BE2C (cell line): ENCODE measurements around the gene ADAMTS18.

Source experiments
- DNase-seq: peaks from one replicate; pipeline ENCODE4 v3.0.0-alpha.2; 2020
- H3K27me3 ChIP-seq: fragments of 250-450 bp; sonication (Bioruptor Pico); 2 replicates; pipeline ENCODE4 v1.5.1; 2020; ENCODE audit warnings: mild to moderate bottlenecking
- H3K36me3 ChIP-seq: fragments of 250-450 bp; sonication (Bioruptor Pico); 2 replicates; pipeline ENCODE4 v1.5.1; 2020; ENCODE audit warnings: mild to moderate bottlenecking
- H3K4me1 ChIP-seq: fragments of 250-450 bp; sonication (Bioruptor Pico); 2 replicates; pipeline ENCODE4 v1.5.1; 2020
- H3K4me3 ChIP-seq: 2 replicates; pipeline ENCODE4 v1.5.1; 2011; ENCODE audit warnings: low read depth, low read length
- H3K9me3 ChIP-seq: fragments of 250-450 bp; sonication (Bioruptor Pico); 2 replicates; pipeline ENCODE4 v1.5.1; 2020
- TF ChIP-seq, protein P1 (sequence below): IDR thresholded peaks from 2 replicates; pipeline ENCODE4 v1.5.1; 2012; ENCODE audit warnings: mild to moderate bottlenecking, low read depth, low read length

Gene ADAMTS18

DNA sequence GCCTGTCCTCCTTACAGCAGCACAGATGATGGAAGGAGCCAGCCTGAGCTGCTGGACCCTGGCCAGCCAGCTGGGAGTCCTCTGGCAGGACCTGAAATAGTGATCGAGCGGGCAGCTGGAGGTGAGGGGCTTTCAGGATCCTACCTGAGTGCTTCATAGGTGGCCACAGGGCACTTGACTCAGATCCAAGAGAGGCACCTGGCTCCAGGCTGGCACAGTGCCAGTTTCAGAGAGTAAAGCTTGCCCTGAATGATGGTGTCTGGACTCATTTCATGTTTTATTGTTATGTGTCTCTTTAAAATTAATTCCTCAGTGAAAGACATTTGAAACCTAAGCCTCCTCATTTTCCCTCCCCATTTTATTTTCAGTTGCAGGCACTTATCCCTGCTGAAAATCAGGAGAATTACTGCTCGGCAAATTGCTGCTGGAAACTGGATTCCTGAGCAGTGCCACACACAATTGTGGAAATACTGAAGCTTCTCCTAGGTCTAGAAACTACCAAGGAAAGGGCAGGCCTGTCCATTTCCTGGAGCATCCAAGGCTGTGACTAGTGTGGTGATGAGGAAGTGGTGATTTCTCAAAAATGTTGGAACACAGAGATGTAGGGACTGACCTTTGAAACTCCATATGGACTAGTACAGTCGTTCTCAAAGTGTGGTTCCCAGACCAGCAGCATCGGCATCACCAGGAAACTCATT is 16.1 kb upstream of the ADAMTS18 start:
- TF ChIP-seq, protein P1, sequence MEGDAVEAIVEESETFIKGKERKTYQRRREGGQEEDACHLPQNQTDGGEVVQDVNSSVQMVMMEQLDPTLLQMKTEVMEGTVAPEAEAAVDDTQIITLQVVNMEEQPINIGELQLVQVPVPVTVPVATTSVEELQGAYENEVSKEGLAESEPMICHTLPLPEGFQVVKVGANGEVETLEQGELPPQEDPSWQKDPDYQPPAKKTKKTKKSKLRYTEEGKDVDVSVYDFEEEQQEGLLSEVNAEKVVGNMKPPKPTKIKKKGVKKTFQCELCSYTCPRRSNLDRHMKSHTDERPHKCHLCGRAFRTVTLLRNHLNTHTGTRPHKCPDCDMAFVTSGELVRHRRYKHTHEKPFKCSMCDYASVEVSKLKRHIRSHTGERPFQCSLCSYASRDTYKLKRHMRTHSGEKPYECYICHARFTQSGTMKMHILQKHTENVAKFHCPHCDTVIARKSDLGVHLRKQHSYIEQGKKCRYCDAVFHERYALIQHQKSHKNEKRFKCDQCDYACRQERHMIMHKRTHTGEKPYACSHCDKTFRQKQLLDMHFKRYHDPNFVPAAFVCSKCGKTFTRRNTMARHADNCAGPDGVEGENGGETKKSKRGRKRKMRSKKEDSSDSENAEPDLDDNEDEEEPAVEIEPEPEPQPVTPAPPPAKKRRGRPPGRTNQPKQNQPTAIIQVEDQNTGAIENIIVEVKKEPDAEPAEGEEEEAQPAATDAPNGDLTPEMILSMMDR = no peak
- H3K27me3 ChIP-seq = no peaks in the 10 kb centered on the region
- no peak for DNase-seq

DNA sequence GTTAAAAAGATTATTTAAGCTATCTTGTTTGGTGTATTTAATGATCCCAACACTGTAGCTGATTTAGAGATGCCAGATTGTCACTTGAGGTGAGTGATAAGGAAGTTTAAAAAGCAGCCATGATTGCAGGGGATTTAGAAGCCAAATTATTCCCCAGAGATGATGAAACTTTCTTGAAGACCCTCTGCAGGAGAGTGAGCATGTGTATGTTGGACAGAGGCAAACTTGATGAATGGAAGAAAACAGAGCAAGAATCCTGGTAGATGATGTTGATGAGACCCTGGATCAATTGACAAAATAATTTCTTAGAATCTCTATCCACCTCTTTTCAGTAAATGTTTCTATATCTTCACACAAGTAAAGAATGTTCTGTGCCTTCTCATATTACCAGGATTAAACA is 14.4 kb upstream of the ADAMTS18 start:
- no peaks in the 10 kb centered on the region for H3K36me3 ChIP-seq
- no peak overlapping the region for H3K4me3 ChIP-seq
- no peaks in the 10 kb centered on the region for H3K9me3 ChIP-seq
- no peak for DNase-seq
- H3K4me1 ChIP-seq = no peaks in the 10 kb centered on the region
- H3K27me3 ChIP-seq = no peaks in the 10 kb centered on the region; the same call in 1 of the 2 replicates
- TF ChIP-seq, protein P1 = no peak

More for the DNA sequence above, 16.1 kb upstream of the ADAMTS18 start:
- no peak overlapping the region for H3K4me3 ChIP-seq
- H3K4me1 ChIP-seq = no peaks in the 10 kb centered on the region
- H3K9me3 ChIP-seq = no peaks in the 10 kb centered on the region
- no peaks in the 10 kb centered on the region for H3K36me3 ChIP-seq

DNA sequence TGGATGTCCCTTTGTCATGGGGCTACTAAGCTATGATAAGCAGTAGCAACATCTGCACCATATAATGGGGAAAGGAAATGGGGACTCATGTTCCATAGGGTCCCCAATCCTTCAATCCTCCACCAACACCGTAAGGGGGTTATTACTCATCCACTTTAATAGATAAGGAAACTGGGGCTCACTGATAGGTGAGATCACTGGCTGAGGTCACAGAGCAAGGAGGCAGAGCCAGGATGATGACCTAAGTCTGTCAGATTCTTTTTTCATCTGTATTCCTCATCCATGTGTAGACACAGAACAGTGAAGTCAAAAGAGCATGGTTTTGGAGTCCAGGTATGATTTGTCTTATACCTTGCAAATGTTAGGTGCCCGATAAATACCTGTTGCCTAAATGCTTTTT is 10.5 kb upstream of the ADAMTS18 start:
- TF ChIP-seq, protein P1 = no peak
- no peak for DNase-seq
- H3K4me1 ChIP-seq = no peaks in the 10 kb centered on the region
- H3K9me3 ChIP-seq = no peaks in the 10 kb centered on the region
- H3K36me3 ChIP-seq = no peaks in the 10 kb centered on the region
- H3K4me3 ChIP-seq = no peak overlapping the region
- no peaks in the 10 kb centered on the region; the same call in 1 of the 2 replicates for H3K27me3 ChIP-seq

DNA sequence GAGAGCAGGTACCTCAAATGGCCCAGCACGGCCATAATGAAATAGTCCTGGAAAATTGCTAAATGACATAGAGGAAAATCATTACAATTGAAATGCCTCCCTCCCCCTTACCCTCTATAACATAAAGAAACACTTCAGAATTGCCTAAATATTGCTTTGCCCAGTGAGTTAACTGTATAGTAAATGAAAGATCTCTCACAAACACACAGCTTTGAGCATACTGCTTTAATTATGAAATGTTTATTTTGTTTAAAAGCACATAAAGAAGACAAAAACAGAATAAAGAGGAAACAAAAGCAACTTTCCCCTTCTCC is 9.3 kb upstream of the ADAMTS18 start:
- TF ChIP-seq, protein P1 = no peak
- H3K36me3 ChIP-seq = no peaks in the 10 kb centered on the region
- no peak for DNase-seq
- no peaks in the 10 kb centered on the region for H3K9me3 ChIP-seq
- no peaks in the 10 kb centered on the region; the same call in 1 of the 2 replicates for H3K27me3 ChIP-seq
- H3K4me1 ChIP-seq = no peaks in the 10 kb centered on the region
- H3K4me3 ChIP-seq = no peak overlapping the region

DNA sequence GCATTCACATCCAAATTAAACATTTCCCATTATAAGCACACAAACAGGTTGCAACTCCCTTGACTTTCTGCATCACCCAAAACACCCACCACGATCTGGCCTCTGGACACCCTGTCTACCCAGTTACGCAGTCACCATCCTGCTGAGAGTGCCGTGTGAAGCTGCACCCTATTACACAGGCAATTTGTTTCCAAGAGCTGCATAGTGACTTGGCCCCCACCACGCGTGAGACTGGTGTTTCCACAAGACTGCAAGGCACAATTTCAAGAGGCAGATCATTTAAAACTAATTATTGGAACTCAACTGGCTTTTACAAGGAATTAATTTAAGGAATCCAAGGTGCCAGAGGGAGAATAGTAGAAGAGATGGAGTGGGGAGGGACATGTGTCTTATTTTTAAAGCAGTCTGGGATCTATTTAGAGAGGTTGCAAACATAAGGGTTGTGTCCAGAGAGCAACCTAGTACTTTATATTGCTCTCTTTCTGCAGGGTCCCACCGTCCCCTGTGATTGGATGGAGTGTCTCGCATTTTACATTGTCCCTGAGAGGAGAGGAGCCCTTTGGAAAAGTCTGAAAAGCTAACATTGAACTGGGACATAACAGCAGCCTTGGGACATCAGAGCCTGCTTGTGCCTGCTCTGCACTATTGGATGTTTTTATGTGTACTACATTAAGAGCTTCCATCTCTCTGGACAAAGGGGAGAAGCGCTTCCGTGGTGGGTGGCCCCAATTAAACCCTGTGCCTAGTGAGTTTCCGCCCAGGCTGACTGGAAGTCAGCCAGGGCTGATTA is 8.7 kb upstream of the ADAMTS18 start:
- Histone ChIP-seq H3K9me3 (no peaks in the 10 kb centered on the region), H3K36me3 (no peaks in the 10 kb centered on the region), H3K4me1 (no peaks in the 10 kb centered on the region), H3K4me3 (no peak overlapping the region), H3K27me3 (no peaks in the 10 kb centered on the region; the same call in 1 of the 2 replicates)
- TF ChIP-seq, protein P1 = no peak
- DNase-seq = no peak

DNA sequence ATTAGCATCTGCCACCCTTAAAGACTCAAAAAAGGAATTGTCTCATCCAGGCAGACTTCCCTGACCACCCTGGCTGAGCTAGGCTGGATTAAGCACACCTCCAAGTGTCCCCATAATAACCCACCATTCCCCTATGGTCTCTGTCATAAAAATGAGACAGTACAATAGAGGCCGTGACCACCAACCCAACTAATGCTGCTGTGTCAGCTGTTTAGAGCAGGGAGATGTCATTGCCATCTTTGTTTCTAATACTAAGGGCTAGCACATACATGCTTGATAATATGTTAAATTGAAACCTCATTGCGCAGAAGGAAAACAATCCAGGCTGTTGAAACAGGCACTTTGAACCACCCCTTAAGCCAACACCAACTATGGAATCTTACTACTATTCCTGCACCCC is 7.2 kb upstream of the ADAMTS18 start:
- no peaks in the 10 kb centered on the region; the same call in 1 of the 2 replicates for H3K27me3 ChIP-seq
- TF ChIP-seq, protein P1 = no peak
- no peak for DNase-seq

More for the DNA sequence above, 7.2 kb upstream of the ADAMTS18 start:
- Histone ChIP-seq H3K36me3 (no peaks in the 10 kb centered on the region), H3K4me1 (no peaks in the 10 kb centered on the region), H3K4me3 (no peak overlapping the region), H3K9me3 (no peaks in the 10 kb centered on the region)
